PC-9 (cell line): ENCODE results near the gene MRE11.

Source experiments
- CTCF ChIP-seq: fragments of 200-600 bp; sonication (generic); conservative IDR thresholded peaks from 2 replicates; pipeline ENCODE4 v1.6.1; 2017; ENCODE audit warnings: mixed run types, antibody characterized with exemption, mild to moderate bottlenecking, moderate library complexity
- EZH2 ChIP-seq: fragments of 200-600 bp; sonication (generic); IDR thresholded peaks from 2 replicates; pipeline ENCODE4 v1.8.0; 2017; ENCODE audit warnings: antibody characterized with exemption, low read depth

GRCh38 chr11:94533206-94533605, 39.6 kb upstream of the MRE11 start:
- TF ChIP-seq CTCF (no peak), EZH2 (no peak)
